Lower leg skin (tissue), 3 donors: ENCODE data around the gene BNIP5.

ENCODE experiments used
- POLR2A ChIP-seq, 2 donors: fragments of 450-650 bp; IDR thresholded peaks; one replicate each; pipeline ENCODE4 v1.6.1; 2016 to 2017; ENCODE audit warnings: antibody characterized with exemption in 2 of 2, mild to moderate bottlenecking in 1 of 2, moderate library complexity in 1 of 2
- TF ChIP-seq, protein P1 (sequence below), 3 donors: fragments of 450-650 bp; IDR thresholded peaks; one replicate each; pipeline ENCODE4 v1.5.1; 2016; ENCODE audit warnings: antibody characterized with exemption in 3 of 3, mild to moderate bottlenecking in 3 of 3, moderate library complexity in 2 of 3

DNA sequence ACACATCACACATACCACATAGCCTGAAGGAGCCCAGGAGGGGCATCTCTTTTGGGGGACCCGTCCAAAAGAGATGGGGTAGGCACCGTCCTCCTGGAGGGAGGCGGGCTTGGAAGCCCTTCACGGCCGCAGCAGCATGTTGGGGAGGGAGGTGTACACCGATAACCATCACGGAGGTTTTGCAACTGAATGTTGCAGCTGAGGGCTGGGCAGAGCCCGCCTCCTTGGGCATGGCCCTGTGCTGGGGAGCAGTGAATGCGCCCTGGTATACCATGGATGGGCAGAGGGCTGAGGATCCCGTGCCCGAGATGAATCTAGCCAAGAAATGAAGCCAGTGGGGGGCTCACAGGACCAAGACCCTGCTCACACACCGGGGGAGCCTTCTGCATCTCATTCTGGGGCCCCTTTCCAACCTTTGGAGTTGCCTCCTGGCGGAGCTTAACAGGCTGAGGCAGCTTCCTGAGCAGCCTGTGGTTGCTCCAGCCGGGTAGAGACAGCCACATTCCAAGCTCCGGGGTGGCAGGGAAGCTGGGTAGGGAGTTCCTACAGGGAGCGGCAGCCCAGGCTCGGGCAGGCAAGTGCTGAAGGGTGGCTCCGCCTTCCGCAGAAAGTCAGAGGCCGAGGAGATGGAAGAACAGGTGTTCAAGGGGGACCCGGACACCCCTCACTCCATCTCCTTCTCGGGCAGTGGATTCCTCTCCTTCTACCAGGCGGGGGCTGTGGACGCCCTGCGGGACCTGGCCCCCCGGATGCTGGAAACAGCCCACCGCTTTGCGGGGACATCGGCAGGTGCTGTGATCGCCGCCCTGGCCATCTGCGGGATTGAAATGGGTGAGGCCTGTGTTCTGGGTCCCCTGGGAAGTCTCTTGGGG lies 66.6 kb downstream of the BNIP5 start, which contains the start of gene PNPLA1:
- TF ChIP-seq, protein P1, sequence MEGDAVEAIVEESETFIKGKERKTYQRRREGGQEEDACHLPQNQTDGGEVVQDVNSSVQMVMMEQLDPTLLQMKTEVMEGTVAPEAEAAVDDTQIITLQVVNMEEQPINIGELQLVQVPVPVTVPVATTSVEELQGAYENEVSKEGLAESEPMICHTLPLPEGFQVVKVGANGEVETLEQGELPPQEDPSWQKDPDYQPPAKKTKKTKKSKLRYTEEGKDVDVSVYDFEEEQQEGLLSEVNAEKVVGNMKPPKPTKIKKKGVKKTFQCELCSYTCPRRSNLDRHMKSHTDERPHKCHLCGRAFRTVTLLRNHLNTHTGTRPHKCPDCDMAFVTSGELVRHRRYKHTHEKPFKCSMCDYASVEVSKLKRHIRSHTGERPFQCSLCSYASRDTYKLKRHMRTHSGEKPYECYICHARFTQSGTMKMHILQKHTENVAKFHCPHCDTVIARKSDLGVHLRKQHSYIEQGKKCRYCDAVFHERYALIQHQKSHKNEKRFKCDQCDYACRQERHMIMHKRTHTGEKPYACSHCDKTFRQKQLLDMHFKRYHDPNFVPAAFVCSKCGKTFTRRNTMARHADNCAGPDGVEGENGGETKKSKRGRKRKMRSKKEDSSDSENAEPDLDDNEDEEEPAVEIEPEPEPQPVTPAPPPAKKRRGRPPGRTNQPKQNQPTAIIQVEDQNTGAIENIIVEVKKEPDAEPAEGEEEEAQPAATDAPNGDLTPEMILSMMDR (IDR thresholded peaks at IDR 0.05), result no peak
- no peak for TF ChIP-seq POLR2A (IDR thresholded peaks at IDR 0.05)
